Neural progenitor cell (in vitro differentiated cells): ENCODE results near the gene PBX1.

Experiments used
- EZH2 ChIP-seq: fragments of 200-600 bp; sonication (generic); IDR thresholded peaks from 2 replicates; pipeline ENCODE4 v1.6.1; 2017; ENCODE audit warnings: antibody characterized with exemption, mild to moderate bottlenecking, moderate library complexity
- TF ChIP-seq, protein P1 (sequence below): fragments of 200-600 bp; sonication (generic); IDR thresholded peaks from 2 replicates; pipeline ENCODE4 v1.5.1; 2017; ENCODE audit warnings: antibody characterized with exemption, mild to moderate bottlenecking

DNA sequence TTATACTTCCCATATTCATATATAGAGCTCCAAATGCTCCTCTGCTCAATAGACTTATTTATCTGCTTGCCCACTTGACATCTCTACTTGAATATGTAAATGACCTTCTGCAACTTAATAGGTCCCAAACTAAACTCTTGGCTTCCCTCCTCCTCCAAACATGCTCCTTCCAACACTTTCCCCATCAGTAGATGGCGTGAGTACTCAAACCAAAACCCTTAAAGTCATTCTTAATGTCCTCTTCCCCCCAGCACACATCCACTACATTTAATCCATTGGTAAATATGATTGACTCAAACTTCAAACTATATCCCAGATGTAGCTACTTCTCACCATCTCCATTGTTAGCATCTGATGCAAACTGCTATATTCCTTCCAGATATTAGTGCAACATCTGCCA, 48.5 kb upstream of the PBX1 start:
- TF ChIP-seq, protein P1, sequence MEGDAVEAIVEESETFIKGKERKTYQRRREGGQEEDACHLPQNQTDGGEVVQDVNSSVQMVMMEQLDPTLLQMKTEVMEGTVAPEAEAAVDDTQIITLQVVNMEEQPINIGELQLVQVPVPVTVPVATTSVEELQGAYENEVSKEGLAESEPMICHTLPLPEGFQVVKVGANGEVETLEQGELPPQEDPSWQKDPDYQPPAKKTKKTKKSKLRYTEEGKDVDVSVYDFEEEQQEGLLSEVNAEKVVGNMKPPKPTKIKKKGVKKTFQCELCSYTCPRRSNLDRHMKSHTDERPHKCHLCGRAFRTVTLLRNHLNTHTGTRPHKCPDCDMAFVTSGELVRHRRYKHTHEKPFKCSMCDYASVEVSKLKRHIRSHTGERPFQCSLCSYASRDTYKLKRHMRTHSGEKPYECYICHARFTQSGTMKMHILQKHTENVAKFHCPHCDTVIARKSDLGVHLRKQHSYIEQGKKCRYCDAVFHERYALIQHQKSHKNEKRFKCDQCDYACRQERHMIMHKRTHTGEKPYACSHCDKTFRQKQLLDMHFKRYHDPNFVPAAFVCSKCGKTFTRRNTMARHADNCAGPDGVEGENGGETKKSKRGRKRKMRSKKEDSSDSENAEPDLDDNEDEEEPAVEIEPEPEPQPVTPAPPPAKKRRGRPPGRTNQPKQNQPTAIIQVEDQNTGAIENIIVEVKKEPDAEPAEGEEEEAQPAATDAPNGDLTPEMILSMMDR = no peak
- TF ChIP-seq EZH2 = no peak
